RWPE2 (cell line): Measurements from ENCODE around the gene CD247.

ENCODE experiments used
- ATAC-seq: fragments of 200-7000 bp; cut with Tn5 transposase; 3 replicates; pipeline ENCODE4 v1.9.1; 2021; ENCODE audit warnings: low read depth
- DNase-seq: peaks from one replicate; pipeline ENCODE4 v3.0.0-alpha.2; 2020; ENCODE audit warnings: low spot score
- H3K27ac ChIP-seq: fragments of 450-650 bp; 2 replicates; pipeline ENCODE4 v1.5.1; 2017; ENCODE audit warnings: mild to moderate bottlenecking; ENCODE audit not compliant: poor library complexity, severe bottlenecking
- H3K27me3 ChIP-seq: fragments of 250-450 bp; sonication (Bioruptor Pico); 2 replicates; pipeline ENCODE4 v1.5.1; 2021; ENCODE audit warnings: mild to moderate bottlenecking, moderate library complexity; ENCODE audit not compliant: insufficient read depth, poor library complexity, severe bottlenecking
- H3K36me3 ChIP-seq: fragments of 250-450 bp; sonication (Bioruptor Pico); 2 replicates; pipeline ENCODE4 v1.5.1; 2020; ENCODE audit warnings: low read depth, mild to moderate bottlenecking, moderate library complexity
- H3K4me1 ChIP-seq: fragments of 250-450 bp; sonication (Bioruptor Pico); 2 replicates; pipeline ENCODE4 v1.5.1; 2021; ENCODE audit warnings: mild to moderate bottlenecking, moderate library complexity; ENCODE audit not compliant: insufficient read depth, poor library complexity, severe bottlenecking
- H3K4me3 ChIP-seq: fragments of 250-450 bp; sonication (Bioruptor Pico); 2 replicates; pipeline ENCODE4 v1.5.1; 2021; ENCODE audit warnings: mild to moderate bottlenecking, moderate library complexity; ENCODE audit not compliant: severe bottlenecking
- H3K9me3 ChIP-seq: fragments of 250-450 bp; sonication (Bioruptor Pico); 2 replicates; pipeline ENCODE4 v1.5.1; 2021; ENCODE audit warnings: mild to moderate bottlenecking, moderate library complexity; ENCODE audit not compliant: severe bottlenecking
- TF ChIP-seq, protein P1 (sequence below): fragments of 450-650 bp; IDR thresholded peaks from one replicate; pipeline ENCODE4 v1.5.1; 2017; ENCODE audit warnings: mild to moderate bottlenecking, moderate library complexity; ENCODE audit not compliant: poor library complexity, severe bottlenecking

CD247 gene

DNA sequence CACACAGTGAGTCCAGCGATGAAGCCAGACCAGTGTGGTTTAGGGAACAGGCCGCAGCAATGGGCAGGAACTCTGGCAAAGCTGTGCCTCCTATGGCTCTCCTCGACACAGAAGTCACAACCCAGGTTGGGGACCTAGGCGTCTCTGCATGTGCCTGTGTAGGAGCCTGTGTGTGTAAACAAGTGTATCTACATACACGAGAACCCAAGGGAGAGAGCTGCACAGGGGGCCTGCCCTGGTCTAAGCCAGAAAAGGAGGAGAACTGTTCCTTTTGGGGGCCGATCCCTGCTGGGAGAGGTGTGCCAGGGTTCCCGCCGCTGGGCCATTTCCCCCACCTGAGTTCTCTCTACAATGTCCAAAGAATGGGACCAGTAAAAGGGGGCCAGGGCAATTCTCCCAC is 56.0 kb downstream of the CD247 start:
- TF ChIP-seq, protein P1, sequence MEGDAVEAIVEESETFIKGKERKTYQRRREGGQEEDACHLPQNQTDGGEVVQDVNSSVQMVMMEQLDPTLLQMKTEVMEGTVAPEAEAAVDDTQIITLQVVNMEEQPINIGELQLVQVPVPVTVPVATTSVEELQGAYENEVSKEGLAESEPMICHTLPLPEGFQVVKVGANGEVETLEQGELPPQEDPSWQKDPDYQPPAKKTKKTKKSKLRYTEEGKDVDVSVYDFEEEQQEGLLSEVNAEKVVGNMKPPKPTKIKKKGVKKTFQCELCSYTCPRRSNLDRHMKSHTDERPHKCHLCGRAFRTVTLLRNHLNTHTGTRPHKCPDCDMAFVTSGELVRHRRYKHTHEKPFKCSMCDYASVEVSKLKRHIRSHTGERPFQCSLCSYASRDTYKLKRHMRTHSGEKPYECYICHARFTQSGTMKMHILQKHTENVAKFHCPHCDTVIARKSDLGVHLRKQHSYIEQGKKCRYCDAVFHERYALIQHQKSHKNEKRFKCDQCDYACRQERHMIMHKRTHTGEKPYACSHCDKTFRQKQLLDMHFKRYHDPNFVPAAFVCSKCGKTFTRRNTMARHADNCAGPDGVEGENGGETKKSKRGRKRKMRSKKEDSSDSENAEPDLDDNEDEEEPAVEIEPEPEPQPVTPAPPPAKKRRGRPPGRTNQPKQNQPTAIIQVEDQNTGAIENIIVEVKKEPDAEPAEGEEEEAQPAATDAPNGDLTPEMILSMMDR = no peak
- Histone ChIP-seq H3K4me3 (no peak overlapping the region), H3K27ac (no peak overlapping the region), H3K4me1 (no peaks in the 10 kb centered on the region), H3K36me3 (no peaks in the 10 kb centered on the region), H3K9me3 (no peaks in the 10 kb centered on the region), H3K27me3 (no peaks in the 10 kb centered on the region)
- DNase-seq (peak; percentile 24), ATAC-seq (no peak)

DNA sequence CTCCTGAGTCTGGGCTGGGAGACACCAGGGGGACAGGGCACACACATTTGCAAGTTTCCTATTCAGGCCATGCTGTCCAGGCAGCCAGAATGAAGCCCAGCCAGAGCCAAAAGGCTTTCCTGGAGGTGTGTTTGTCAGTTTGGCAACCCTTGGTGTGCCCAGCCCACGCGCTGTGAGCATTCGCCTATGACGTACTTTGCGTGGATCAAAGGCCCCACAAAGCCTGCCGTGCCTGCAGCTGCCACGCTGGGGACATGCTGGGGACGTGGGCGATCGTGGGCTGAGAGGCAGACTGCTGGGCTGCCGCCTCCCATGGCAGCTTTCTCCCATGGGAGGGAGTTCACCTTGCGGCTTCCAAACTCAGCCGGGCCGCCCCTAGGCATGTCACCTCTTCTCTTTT is 57.5 kb downstream of the CD247 start:
- no peak for DNase-seq
- Histone ChIP-seq H3K27me3 (no peaks in the 10 kb centered on the region), H3K9me3 (no peaks in the 10 kb centered on the region), H3K27ac (no peak overlapping the region), H3K4me1 (no peaks in the 10 kb centered on the region), H3K4me3 (no peak overlapping the region), H3K36me3 (no peaks in the 10 kb centered on the region)
- ATAC-seq = no peak
- TF ChIP-seq, protein P1 = no peak

DNA sequence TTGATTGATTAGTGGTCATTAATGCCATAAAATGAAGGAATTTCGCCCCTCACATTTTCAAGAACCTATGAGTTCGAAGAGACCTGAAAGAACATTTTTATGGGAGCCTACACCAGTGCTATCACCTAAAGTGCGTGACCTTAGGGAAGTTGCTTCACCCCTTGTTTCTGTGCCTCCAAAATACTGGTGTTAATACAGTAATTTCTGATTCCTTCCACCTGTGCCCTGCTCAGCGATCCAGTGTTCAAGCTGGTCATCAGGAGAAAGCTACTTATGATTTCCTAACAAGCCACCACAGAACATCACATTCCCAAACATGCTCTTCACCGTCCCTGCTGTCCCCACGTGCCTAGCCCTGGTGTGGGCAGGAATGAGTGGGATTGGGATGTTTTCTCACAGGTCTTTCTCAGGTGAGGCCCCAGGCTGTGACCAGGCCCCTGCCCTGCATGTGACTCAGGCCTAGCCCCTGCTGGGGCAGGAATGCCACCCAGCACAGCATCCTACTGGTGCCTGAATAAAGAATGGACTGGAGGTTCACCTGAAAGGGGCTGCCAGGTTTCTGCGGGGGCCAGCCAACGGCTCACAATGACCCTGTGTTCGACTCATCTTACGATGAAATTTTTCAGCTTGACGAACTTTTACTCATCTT is 60.3 kb downstream of the CD247 start:
- TF ChIP-seq, protein P1 = no peak
- Histone ChIP-seq H3K4me1 (no peaks in the 10 kb centered on the region), H3K36me3 (no peaks in the 10 kb centered on the region), H3K4me3 (no peak overlapping the region), H3K27ac (no peak overlapping the region), H3K27me3 (no peaks in the 10 kb centered on the region), H3K9me3 (no peaks in the 10 kb centered on the region)
- ATAC-seq (no peak), DNase-seq (no peak)

DNA sequence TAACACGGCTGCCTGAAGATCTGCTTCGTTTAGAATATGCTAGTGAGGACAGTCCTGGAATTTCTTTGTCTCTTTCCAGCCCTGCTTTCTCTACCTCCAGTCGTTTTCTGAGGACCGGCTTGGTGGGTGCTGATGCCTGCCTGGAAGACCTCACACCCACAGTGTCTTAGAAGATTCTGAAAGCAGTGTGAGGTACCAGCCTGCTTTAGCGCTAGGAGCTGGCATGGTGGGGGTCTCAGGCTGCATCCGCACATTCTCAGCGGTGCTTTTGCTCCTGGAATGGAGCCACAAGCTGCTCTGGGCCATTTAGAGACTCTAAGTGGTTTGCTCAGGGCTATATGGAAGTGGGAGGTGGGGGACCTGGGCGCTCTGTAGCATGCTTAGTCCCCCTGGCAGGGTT is 61.4 kb downstream of the CD247 start:
- ATAC-seq = no peak
- Histone ChIP-seq H3K27me3 (no peaks in the 10 kb centered on the region), H3K4me3 (no peak overlapping the region), H3K27ac (no peak overlapping the region), H3K4me1 (no peaks in the 10 kb centered on the region), H3K36me3 (no peaks in the 10 kb centered on the region), H3K9me3 (no peaks in the 10 kb centered on the region)
- DNase-seq = no peak
- TF ChIP-seq, protein P1 = no peak

DNA sequence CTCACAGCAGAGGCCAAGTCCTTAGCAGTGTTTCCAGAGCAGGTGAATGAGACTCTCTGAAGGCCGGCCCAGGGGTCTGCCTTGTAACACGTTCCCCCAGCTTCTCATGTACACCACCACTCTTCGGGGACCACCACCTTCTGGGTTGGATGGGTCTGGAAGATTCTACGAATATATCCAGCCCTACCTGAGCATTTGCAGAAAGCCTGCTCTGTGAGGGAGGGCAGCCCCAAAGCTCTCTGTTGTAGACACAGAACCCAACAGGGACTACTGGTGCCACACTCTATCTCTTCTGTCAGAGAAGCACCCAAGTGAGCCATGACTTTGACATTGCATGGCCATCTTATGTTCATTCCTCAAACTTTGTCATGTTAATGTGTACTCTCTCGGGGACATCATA is 61.8 kb downstream of the CD247 start:
- H3K27me3 ChIP-seq = no peaks in the 10 kb centered on the region

More for the DNA sequence above, 61.8 kb downstream of the CD247 start:
- H3K4me1 ChIP-seq = no peaks in the 10 kb centered on the region
- no peaks in the 10 kb centered on the region for H3K36me3 ChIP-seq
- TF ChIP-seq, protein P1 = no peak
- H3K9me3 ChIP-seq = no peaks in the 10 kb centered on the region
- DNase-seq (no peak), ATAC-seq (no peak)
- H3K4me3 ChIP-seq = no peak overlapping the region
- H3K27ac ChIP-seq = no peak overlapping the region
